A549 (cell line): ENCODE data around the gene PPP4R2. TPM values are rescaled to one million over a fixed set of nuclear protein-coding genes. Genes with fewer than 3 reads are reported as not detected.

ENCODE experiments used
- ATAC-seq, 2 experiments: fragments of 200-7000 bp in 1 of 2; fragments of >200 bp in 1 of 2; cut with Nextera tagmentation in 1 of 2; cut with Tn5 transposase in 1 of 2; 3 replicates each; pipeline versions ENCODE4 v1.8.0 to v1.9.1; 2018 to 2020; ENCODE audit warnings: mild to moderate bottlenecking in 1 of 2, moderate library complexity in 1 of 2
- CTCF ChIA-PET: fragments of 300-600 bp; sonication (Branson Sonifier 250); formaldehyde crosslinking; extraction: SDS; loops from one replicate; lab custom pipeline; 2021; ENCODE audit warnings: antibody characterized with exemption, inconsistent platforms; lab: Yijun Ruan, JAX
- POLR2A ChIA-PET: fragments of 350-600 bp; formaldehyde crosslinking; extraction: SDS; loops from one replicate; lab custom pipeline; 2021; ENCODE audit warnings: antibody characterized with exemption, inconsistent platforms; lab: Yijun Ruan, JAX
- DNase-seq, 2 experiments: peaks; one replicate each; pipeline versions ENCODE4 v3.0.0 to v3.0.0-alpha.2; 2011 to 2016; ENCODE audit warnings: low read depth in 1 of 2, low spot score in 1 of 2
- FAIRE-seq: peaks from 2 replicates; lab custom pipeline; 2011; peaks lifted over from hg19 to GRCh38; lab: Jason Lieb, UNC
- H3K27ac ChIP-seq, 2 experiments: fragments of >200 bp; sonication (Bioruptor Twin); formaldehyde crosslinking; 3 replicates each; pipeline ENCODE4 v1.5.1; 2016 to 2017
- H3K4me1 ChIP-seq: fragments of >200 bp; sonication (Bioruptor Twin); formaldehyde crosslinking; 3 replicates; pipeline ENCODE4 v1.6.1; 2016
- H3K4me2 ChIP-seq: fragments of >200 bp; sonication (Bioruptor Twin); formaldehyde crosslinking; 3 replicates; pipeline ENCODE4 v1.6.1; 2016
- H3K4me3 ChIP-seq: fragments of >200 bp; sonication (Bioruptor Twin); formaldehyde crosslinking; 3 replicates; pipeline ENCODE4 v1.5.1; 2016
- H3K9me3 ChIP-seq: fragments of >200 bp; sonication (Bioruptor Twin); formaldehyde crosslinking; 3 replicates; pipeline ENCODE4 v1.6.1; 2016
- BHLHE40 ChIP-seq: IDR thresholded peaks from 2 replicates; pipeline ENCODE4 v1.6.1; 2012; ENCODE audit warnings: low read depth, low read length, inconsistent platforms
- CBX2 ChIP-seq: fragments of 200-600 bp; sonication (generic); IDR thresholded peaks from 2 replicates; pipeline ENCODE4 v1.6.1; 2016; ENCODE audit warnings: low read depth, mild to moderate bottlenecking, borderline replicate concordance
- CBX8 ChIP-seq: fragments of 200-600 bp; sonication (generic); IDR thresholded peaks from 2 replicates; pipeline ENCODE4 v1.6.1; 2016
- EHF ChIP-seq: fragments of 250-450 bp; sonication (Bioruptor Pico); IDR thresholded peaks from 2 replicates; pipeline ENCODE4 v1.5.0; 2020; ENCODE audit warnings: mild to moderate bottlenecking
- FOSB ChIP-seq: fragments of 250-450 bp; sonication (Bioruptor Pico); IDR thresholded peaks from 2 replicates; pipeline ENCODE4 v1.5.0; 2020; ENCODE audit warnings: mild to moderate bottlenecking, moderate library complexity
- FOSL2 ChIP-seq, 2 experiments: fragments of 450-650 bp in 1 of 2; fragments of >200 bp in 1 of 2; sonication (Bioruptor Twin) in 1 of 2; formaldehyde crosslinking; IDR thresholded peaks; 2 replicates each; pipeline versions ENCODE4 v1.5.0 to v1.6.1; 2016 to 2020; ENCODE audit warnings: mild to moderate bottlenecking in 1 of 2, moderate library complexity in 1 of 2
- GATA3 ChIP-seq: IDR thresholded peaks from 2 replicates; pipeline ENCODE4 v1.6.1; 2012; ENCODE audit warnings: borderline replicate concordance
- HDAC2 ChIP-seq: fragments of 200-600 bp; sonication (generic); IDR thresholded peaks from 2 replicates; pipeline ENCODE4 v1.6.1; 2016
- HEYL ChIP-seq: fragments of 250-450 bp; sonication (Bioruptor Pico); IDR thresholded peaks from 2 replicates; pipeline ENCODE4 v1.8.0; 2021; ENCODE audit warnings: mild to moderate bottlenecking, moderate library complexity
- HOXB13 ChIP-seq: fragments of 250-450 bp; sonication (Bioruptor Pico); IDR thresholded peaks from 2 replicates; pipeline ENCODE4 v1.5.0; 2020; ENCODE audit warnings: low read depth, mild to moderate bottlenecking, moderate library complexity
- JUN ChIP-seq, 2 experiments: fragments of >200 bp; sonication (Bioruptor Twin); formaldehyde crosslinking; IDR thresholded peaks; 2 replicates in 1 of 2; 3 replicates in 1 of 2; pipeline ENCODE4 v1.6.1; 2016 to 2017
- MAZ ChIP-seq: fragments of 150-350 bp; IDR thresholded peaks from 2 replicates; pipeline ENCODE4 v1.6.1; 2014; ENCODE audit warnings: antibody characterized with exemption, low read depth, low read length, borderline replicate concordance
- NFE2L2 ChIP-seq: fragments of 150-350 bp; conservative IDR thresholded peaks from 2 replicates; pipeline ENCODE4 v1.6.1; 2014; ENCODE audit warnings: low read length
- RARB ChIP-seq: fragments of 250-450 bp; sonication (Bioruptor Pico); IDR thresholded peaks from 2 replicates; pipeline ENCODE4 v1.8.0; 2021; ENCODE audit warnings: mild to moderate bottlenecking, moderate library complexity
- RNF2 ChIP-seq: fragments of 200-600 bp; sonication (generic); IDR thresholded peaks from 2 replicates; pipeline ENCODE4 v1.6.1; 2016; ENCODE audit warnings: low read depth, mild to moderate bottlenecking, antibody characterized with exemption, moderate library complexity, borderline replicate concordance
- SREBF2 ChIP-seq: fragments of 450-650 bp; IDR thresholded peaks from 2 replicates; pipeline ENCODE4 v1.6.1; 2014; ENCODE audit warnings: mild to moderate bottlenecking, moderate library complexity
- TFCP2L1 ChIP-seq: fragments of 250-450 bp; sonication (Bioruptor Pico); IDR thresholded peaks from 2 replicates; pipeline ENCODE4 v1.5.0; 2021; ENCODE audit warnings: mild to moderate bottlenecking
- TP53 ChIP-seq: fragments of 250-450 bp; sonication (Bioruptor Pico); IDR thresholded peaks from 2 replicates; pipeline ENCODE4 v1.5.0; 2021; ENCODE audit warnings: mild to moderate bottlenecking, moderate library complexity
- ZC3H11A ChIP-seq: fragments of 450-650 bp; IDR thresholded peaks from 2 replicates; pipeline ENCODE4 v1.6.1; 2014; ENCODE audit warnings: antibody characterized with exemption, mild to moderate bottlenecking
- ZFP36 ChIP-seq: fragments of 450-650 bp; IDR thresholded peaks from 2 replicates; pipeline ENCODE4 v1.6.1; 2014; ENCODE audit warnings: borderline replicate concordance; ENCODE audit not compliant: partially characterized antibody
- ZNF302 ChIP-seq: fragments of 250-450 bp; sonication (Bioruptor Pico); IDR thresholded peaks from 2 replicates; pipeline ENCODE4 v1.9.0; 2021; ENCODE audit warnings: inconsistent platforms, mild to moderate bottlenecking, moderate library complexity
- ZSCAN20 ChIP-seq: fragments of 250-450 bp; sonication (Bioruptor Pico); IDR thresholded peaks from 2 replicates; pipeline ENCODE4 v1.8.0; 2022; ENCODE audit warnings: mild to moderate bottlenecking, moderate library complexity
- WGBS: methylation state at CpG from one replicate; pipeline ENCODE4 v1.1.6; 2017; ENCODE audit errors: missing lambda C conversion rate; 5-methylcytosine and 5-hydroxymethylcytosine counted together
- polyA plus RNA-seq, 4 experiments: library from polyadenylated mRNA; depleted of rRNA in 3 of 4; stranded (reverse); fragments of >200 nt; fragmentation: RNase III in 1 of 4; extraction: RNeasy Plus Mini Kit Qiagen cat#74134 plus additional on column Dnase treatment in 1 of 4; gene quantifications; 2 replicates in 3 of 4; 3 replicates in 1 of 4; pipeline ENCODE4 v1.2.3, GENCODE V29; 2011 to 2017
- TF ChIP-seq, protein P1 (sequence below): fragments of 450-650 bp; IDR thresholded peaks from 2 replicates; pipeline ENCODE4 v1.6.1; 2014; ENCODE audit warnings: antibody characterized with exemption
- TF ChIP-seq, protein P2 (sequence below): fragments of >200 bp; sonication (Bioruptor Twin); formaldehyde crosslinking; IDR thresholded peaks from 3 replicates; pipeline ENCODE4 v1.6.1; 2016
- TF ChIP-seq, protein P3 (sequence below): fragments of 250-450 bp; sonication (Bioruptor Pico); IDR thresholded peaks from 2 replicates; pipeline ENCODE4 v1.5.0; 2020; ENCODE audit warnings: low read depth, mild to moderate bottlenecking, moderate library complexity

Gene PPP4R2
- polyA plus RNA-seq, 2 of the 4 experiments (the other 2 are of a cell fraction) = 39.3 to 68.4 TPM

DNA sequence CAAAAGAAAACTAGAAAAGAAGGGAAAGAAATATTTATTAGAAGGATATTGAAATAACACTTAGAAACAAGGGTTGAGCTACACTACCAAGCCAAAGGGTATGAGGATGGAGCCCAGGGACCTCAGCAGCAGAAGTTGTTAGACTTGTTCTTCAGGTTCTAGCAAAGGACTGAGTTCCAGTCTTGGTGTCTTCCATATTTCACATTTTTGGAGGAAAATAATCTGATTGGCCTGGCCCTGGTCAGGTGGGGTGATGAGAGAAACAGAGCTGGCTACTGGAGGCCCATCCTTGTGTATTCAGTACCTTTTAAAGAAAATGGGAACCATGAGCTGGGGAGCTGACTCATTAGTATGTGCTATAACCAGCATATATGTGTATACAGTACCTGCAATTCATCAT is 28.2 kb downstream of the PPP4R2 start:
- Histone ChIP-seq H3K4me2 (no peak overlapping the region), H3K4me1 (peaks cover 35% of the 10 kb centered on the region), H3K4me3 (no peak overlapping the region), H3K9me3 (no peaks in the 10 kb centered on the region), H3K27ac (no peak overlapping the region)
- FAIRE-seq = no peak
- TF ChIP-seq ZNF302 (CRISPR knock-in tag) (no peak), EHF (CRISPR knock-in tag) (no peak), CBX8 (no peak)
- TF ChIP-seq, protein P1, sequence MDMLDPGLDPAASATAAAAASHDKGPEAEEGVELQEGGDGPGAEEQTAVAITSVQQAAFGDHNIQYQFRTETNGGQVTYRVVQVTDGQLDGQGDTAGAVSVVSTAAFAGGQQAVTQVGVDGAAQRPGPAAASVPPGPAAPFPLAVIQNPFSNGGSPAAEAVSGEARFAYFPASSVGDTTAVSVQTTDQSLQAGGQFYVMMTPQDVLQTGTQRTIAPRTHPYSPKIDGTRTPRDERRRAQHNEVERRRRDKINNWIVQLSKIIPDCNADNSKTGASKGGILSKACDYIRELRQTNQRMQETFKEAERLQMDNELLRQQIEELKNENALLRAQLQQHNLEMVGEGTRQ = peak; percentile 4; the same call in 1 of the 2 replicates
- ATAC-seq = peak in 1 of 2 experiments; percentile 22; a peak in 1 of 6 replicates
- POLR2A ChIA-PET = interaction anchor here (0.9 kb wide), 1 partner anchor 15 kb away, joined by 3 read pairs; no protein-coding TSS in a partner anchor
- no peak for DNase-seq
- CTCF ChIA-PET = interaction anchor here (1.0 to 1.2 kb wide), 2 partner anchors 28 to 30 kb away, joined by 3 to 4 read pairs; partner anchors contain the start of gene PPP4R2

DNA sequence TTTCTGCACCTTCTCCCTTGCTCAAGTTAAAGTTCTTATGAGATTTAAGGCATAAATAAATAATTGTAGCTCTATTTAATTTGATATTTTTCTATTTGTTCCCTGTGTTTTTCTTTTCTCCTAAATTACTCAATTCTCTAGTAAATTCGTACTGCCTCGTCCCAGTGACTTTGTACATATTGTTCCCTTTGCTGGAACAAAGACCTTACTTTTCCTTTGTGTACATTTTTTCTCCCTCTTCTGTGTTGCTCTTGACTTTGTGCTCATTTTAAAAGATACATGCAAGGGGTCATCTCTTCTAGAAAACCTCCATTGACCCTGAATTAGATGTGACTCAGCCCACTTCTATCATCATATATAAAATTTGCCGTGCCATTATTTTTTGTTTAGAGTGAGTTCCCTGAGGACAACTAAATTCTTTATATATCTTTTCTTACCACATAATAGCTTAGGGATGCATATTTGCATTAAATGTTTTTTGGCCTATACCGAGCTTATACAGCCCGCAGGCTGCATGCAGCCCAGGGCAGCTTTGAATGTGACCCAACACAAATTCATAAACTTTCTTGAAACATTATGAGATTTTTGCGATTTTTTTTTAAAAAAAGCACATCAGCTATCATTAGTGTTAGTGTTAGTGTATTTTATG is 29.6 kb downstream of the PPP4R2 start:
- WGBS = 80% methylated on average over 6 of the region's 6 CpGs
- ChIA-PET POLR2A (interaction anchor here (0.7 kb wide), 1 partner anchor 29 kb away, joined by 5 read pairs; the partner anchor contains the start of gene PPP4R2), CTCF (interaction anchor here (1.0 to 1.2 kb wide), 2 partner anchors 11 to 29 kb away, joined by 3 read pairs; partner anchors contain the start of gene PPP4R2)
- Histone ChIP-seq H3K4me2 (no peak overlapping the region), H3K9me3 (no peaks in the 10 kb centered on the region), H3K27ac (no peak overlapping the region), H3K4me1 (peaks cover 25% of the 10 kb centered on the region), H3K4me3 (no peak overlapping the region)
- no peak for FAIRE-seq
- ATAC-seq = no peak
- no peak for DNase-seq
- no peak for TF ChIP-seq MAZ
- no peak for TF ChIP-seq TP53 (CRISPR knock-in tag)
- TF ChIP-seq RNF2 = no peak
- TF ChIP-seq HEYL (CRISPR knock-in tag) = no peak

DNA sequence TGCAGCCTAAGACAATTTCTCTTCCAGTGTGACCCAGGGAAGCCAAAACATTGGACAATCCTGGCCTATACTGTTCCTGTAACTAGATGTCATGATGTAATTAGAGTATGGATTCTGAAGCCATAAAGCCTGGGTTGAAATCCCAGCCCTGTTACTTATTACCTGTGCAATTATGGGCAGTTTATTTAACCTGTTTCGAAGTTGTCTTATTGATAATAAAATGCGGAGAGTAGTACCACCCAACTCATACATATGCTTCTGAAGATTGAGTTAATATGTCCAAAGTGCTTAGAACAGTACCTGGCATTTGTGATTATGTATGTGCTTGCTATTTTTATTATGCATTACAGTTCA is 30.1 kb downstream of the PPP4R2 start:
- Histone ChIP-seq H3K9me3 (no peaks in the 10 kb centered on the region), H3K27ac (no peak overlapping the region), H3K4me1 (peaks cover 20% of the 10 kb centered on the region), H3K4me2 (no peak overlapping the region), H3K4me3 (no peak overlapping the region)
- TF ChIP-seq HDAC2 (no peak), GATA3 (no peak), TFCP2L1 (CRISPR knock-in tag) (no peak), BHLHE40 (no peak), FOSB (CRISPR knock-in tag) (no peak), HOXB13 (no peak), SREBF2 (no peak), ZSCAN20 (no peak), CBX2 (no peak), JUN (IDR thresholded peaks at IDR 0.05) (no peak), HEYL (CRISPR knock-in tag) (no peak), CBX8 (no peak), FOSL2 (IDR thresholded peaks at IDR 0.05) (no peak), FOSL2 (CRISPR knock-in tag; IDR thresholded peaks at IDR 0.05) (no peak), NFE2L2 (no peak), ZC3H11A (no peak), RARB (no peak), ZFP36 (no peak)
- TF ChIP-seq, protein P2, sequence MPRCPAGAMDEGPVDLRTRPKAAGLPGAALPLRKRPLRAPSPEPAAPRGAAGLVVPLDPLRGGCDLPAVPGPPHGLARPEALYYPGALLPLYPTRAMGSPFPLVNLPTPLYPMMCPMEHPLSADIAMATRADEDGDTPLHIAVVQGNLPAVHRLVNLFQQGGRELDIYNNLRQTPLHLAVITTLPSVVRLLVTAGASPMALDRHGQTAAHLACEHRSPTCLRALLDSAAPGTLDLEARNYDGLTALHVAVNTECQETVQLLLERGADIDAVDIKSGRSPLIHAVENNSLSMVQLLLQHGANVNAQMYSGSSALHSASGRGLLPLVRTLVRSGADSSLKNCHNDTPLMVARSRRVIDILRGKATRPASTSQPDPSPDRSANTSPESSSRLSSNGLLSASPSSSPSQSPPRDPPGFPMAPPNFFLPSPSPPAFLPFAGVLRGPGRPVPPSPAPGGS = no peak
- TF ChIP-seq, protein P3, sequence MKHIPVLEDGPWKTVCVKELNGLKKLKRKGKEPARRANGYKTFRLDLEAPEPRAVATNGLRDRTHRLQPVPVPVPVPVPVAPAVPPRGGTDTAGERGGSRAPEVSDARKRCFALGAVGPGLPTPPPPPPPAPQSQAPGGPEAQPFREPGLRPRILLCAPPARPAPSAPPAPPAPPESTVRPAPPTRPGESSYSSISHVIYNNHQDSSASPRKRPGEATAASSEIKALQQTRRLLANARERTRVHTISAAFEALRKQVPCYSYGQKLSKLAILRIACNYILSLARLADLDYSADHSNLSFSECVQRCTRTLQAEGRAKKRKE (CRISPR knock-in tag) = no peak
- FAIRE-seq (no peak), ATAC-seq (no peak), DNase-seq (no peak)
- 95% methylated on average over 2 of the region's 2 CpGs for WGBS
- POLR2A ChIA-PET = no interaction called here
- CTCF ChIA-PET = interaction anchor here (1.0 to 1.2 kb wide), 2 partner anchors 11 to 30 kb away, joined by 3 read pairs; partner anchors contain the start of gene PPP4R2
